T47D (cell line): ENCODE data around the gene PDE4D.

Source experiments
- DNase-seq, 2 experiments: peaks; one replicate each; pipeline versions ENCODE4 v3.0.0 to v3.0.0-alpha.2; 2011 to 2012; ENCODE audit warnings: low read depth in 1 of 2, low spot score in 1 of 2
- JUND ChIP-seq: IDR thresholded peaks from 2 replicates; pipeline ENCODE4 v1.6.1; 2012; ENCODE audit warnings: low read depth
- in situ Hi-C: cut with HindIII; loops from 2 replicates; pipeline ENCODE4 v1.10.0; 2016; ENCODE audit warnings: low sequenced_read_pairs, low pct_unique_long_range_greater_than_20kb

Gene PDE4D

DNA sequence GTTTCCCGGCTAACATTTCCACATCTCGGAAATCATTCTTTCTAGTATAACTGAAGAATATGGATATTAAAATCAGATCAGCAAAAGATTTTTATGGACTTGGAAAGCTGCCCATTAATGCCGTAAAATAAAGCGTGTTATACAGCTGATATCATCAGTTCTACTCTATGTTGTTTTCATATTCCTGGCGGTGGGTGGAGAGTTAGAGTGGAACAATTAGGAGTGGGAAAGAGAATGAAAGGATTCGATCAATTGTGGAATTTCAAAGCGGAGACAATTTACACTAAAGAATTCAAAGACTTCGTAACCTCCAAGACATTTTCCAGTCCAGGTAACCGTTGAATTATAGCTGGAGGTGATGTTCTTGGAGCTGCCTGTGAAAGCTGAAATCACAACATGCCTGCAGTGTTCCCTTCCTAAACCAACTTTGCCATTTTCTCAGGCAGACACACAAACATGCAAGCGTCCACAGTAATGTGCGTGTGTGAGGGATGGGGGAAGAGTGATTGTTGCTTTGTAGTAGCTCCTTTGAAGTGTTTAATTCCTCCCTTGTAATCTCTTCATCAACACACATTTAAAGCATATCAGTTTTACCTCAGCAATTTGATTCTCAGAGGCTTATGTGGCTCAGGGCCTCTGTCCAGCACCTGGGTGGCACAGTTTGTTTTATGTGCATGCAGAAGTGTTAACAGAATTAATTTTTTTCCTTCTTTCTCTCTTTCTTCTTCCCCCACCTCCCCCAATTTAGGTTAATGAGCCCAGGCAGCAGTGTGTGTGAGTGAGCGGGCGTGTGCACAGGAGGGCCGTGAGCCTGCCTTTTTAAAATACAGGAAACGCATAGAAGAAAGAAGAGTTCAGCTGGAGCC, 766.6 kb downstream of the PDE4D start:
- in situ Hi-C loops, result no loop called here
- DNase-seq, result no peak
- no peak for TF ChIP-seq JUND

DNA sequence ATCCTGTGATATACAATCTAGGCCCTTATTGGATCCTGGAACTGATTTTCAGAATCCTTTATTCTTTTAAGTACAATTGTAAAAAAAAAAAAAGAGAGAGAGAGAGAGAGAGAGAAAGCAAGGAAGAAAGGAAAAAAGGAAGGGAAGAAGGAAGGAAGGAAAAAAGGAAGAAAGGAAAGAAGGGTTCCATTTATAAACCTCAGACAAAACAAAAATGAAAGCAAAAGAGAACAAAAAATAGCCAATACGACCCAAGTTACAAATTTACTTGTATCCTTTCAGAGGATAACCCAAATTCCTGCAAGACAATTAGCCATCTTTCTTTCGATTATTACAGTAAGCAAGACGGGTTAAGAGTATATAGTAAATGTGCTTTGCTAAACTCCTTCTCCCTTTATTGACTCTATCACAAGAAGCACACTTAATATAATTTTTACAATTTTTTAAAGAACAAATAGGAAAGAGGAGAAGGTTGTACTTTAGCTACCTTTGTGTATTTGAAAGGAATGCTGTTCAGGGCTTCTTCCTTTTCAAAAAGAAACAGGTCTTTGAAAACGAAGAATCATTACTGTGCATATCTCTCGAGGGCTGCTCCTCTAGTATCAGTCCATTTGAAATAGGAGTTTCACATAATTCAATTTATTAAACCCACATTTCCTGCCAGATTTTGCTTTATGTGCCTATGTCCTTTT, 767.4 kb downstream of the PDE4D start:
- in situ Hi-C loops, result no loop called here
- no peak for TF ChIP-seq JUND
- no peak for DNase-seq

GRCh38 chr5:59125011-59125961, 768.2 kb downstream of the PDE4D start:
- no peak for TF ChIP-seq JUND
- no peak for DNase-seq
- in situ Hi-C loops, result no loop called here

GRCh38 chr5:59123595-59124561, 769.6 kb downstream of the PDE4D start:
- TF ChIP-seq JUND, result no peak
- DNase-seq, result no peak
- in situ Hi-C loops, result no loop called here

DNA sequence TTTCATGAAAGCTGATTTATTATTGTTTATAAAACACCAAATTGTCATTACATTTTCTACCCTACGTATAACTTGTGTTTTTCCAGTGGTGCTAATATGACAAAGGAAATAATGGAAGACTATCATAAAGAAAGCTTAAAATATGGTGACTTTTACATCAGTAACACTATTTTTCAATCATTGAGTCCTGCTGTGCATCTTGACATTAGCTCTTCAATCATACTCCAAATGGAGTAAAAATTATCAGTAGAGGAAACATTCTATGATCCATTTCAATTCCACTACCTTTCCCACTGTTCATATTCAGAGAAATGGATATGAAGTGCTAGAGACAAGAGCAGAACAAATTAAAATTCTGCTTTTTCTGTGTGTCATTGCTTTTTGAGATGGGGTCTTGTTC, 774.0 kb downstream of the PDE4D start:
- no peak for TF ChIP-seq JUND
- no peak for DNase-seq
- in situ Hi-C loops, result no loop called here

DNA sequence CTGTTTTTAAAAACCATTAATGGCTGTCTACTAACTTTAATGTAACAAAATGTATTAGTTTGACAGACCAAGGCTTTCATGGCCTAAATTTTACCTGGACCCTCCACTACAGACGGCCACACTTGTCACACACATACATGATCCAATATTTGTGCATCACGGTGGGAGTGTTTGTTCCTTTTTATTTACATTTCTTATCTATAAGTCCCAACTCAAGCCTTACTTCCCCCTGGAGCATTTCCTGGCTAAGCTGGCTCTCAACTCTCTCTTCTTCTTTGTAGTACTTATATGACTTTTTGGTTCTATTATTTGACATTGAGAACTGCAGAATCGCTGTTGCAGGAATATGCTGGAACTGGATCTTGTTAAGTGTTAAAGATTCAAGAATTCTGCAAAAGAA, 776.2 kb downstream of the PDE4D start:
- TF ChIP-seq JUND, result no peak
- in situ Hi-C loops, result no loop called here
- DNase-seq, result peak in 1 of 2 experiments; percentile 43

- DNase-seq, result no peak
- no peak for TF ChIP-seq JUND
- in situ Hi-C loops, result no loop called here
These were observed 777.2 kb downstream of the PDE4D start for GRCh38 chr5:59116231-59116865.

DNA sequence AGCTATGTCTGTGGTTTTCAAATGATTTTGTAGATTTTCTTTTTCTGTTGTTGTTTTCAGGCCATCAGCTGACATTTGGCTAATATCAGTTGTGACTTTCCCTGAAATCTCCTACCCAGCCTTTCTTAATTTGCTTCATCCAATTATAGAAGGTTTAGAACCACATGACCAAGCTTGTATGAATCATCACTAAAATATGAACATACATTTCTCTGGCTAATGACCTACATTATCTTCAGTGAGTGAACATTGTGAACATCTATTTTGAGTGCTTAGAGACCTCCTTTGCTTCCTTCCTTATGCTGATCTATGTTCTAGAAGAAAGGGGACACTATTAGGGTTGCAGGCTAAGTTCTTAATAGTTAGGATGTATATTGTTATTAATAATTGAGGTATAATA, 778.2 kb downstream of the PDE4D start:
- TF ChIP-seq JUND, result no peak
- in situ Hi-C loops, result no loop called here
- no peak for DNase-seq

GRCh38 chr5:59109383-59109782, 784.1 kb downstream of the PDE4D start:
- no peak for DNase-seq
- no peak for TF ChIP-seq JUND
- in situ Hi-C loops, result no loop called here

GRCh38 chr5:59107692-59108091, 785.8 kb downstream of the PDE4D start:
- in situ Hi-C loops, result no loop called here
- no peak for TF ChIP-seq JUND
- peak in 1 of 2 experiments; percentile 52 for DNase-seq
